ENCODE results near the gene AGMO. TPM values are rescaled to one million over a fixed set of nuclear protein-coding genes. Genes with fewer than 3 reads are reported as not detected.

AGMO gene
- total and polyA plus RNA-seq, 2 of the 8 experiments (the other 6 are each of a cell fraction or from before 2014, with no cell fraction given): 0.22 to 0.45 TPM

GRCh38 chr7:15248514-15248913, 313.3 kb downstream of the AGMO start:
- Histone ChIP-seq H3K9ac (replicated peaks in 1 of 4; ENCODE audit: extremely low read depth in 1 of 4, low read depth in 3 of 4, low read length in 3 of 4) (no peak overlapping the region), H3K23me2 (ENCODE audit: low read depth, low read length) (no peaks in the 10 kb centered on the region; the same call in 1 of the 2 replicates), H4K91ac (replicated peaks; ENCODE audit: insufficient read length, low read length) (no peak overlapping the region), H3K79me2 (ENCODE audit: control insufficient read depth in 1 of 2, insufficient read depth in 2 of 2, low read length in 2 of 2) (no peaks in the 10 kb centered on the region), H3K23ac (ENCODE audit: insufficient read length) (no peak overlapping the region), H3K27ac (ENCODE audit: low read depth, low read length) (no peak overlapping the region), H3K56ac (replicated peaks; ENCODE audit: insufficient read length, low read depth, low read length) (no peak overlapping the region), H3K14ac (ENCODE audit: insufficient read length) (no peak overlapping the region), H3K4me1 (replicated peaks in 1 of 4; ENCODE audit: control insufficient read depth in 3 of 4, insufficient read depth in 4 of 4, low read length in 3 of 4) (no peaks in the 10 kb centered on the region), H3K9me3 (ENCODE audit: insufficient read depth in 2 of 2, low read depth in 1 of 2, low read length in 1 of 2) (no peaks in the 10 kb centered on the region), H2BK120ac (replicated peaks; ENCODE audit: low read depth, low read length) (no peak overlapping the region), H4K20me1 (replicated peaks in 1 of 2; ENCODE audit: control insufficient read depth in 1 of 2, insufficient read depth in 2 of 2, low read length in 2 of 2) (no peaks in the 10 kb centered on the region), H2BK20ac (ENCODE audit: low read length) (no peak overlapping the region), H4K8ac (ENCODE audit: extremely low read depth, insufficient read depth, low read length) (no peak overlapping the region), H3K18ac (ENCODE audit: extremely low read depth, low read length) (no peak overlapping the region), H2BK5ac (ENCODE audit: low read depth, low read length) (no peak overlapping the region), H2BK12ac (ENCODE audit: low read depth, low read length) (no peak overlapping the region), H2BK15ac (ENCODE audit: low read length) (no peak overlapping the region), H2AK5ac (ENCODE audit: low read depth, low read length) (no peak overlapping the region), H2AFZ (ENCODE audit: low read length) (no peak overlapping the region), H3K79me1 (ENCODE audit: low read depth, low read length) (no peaks in the 10 kb centered on the region), H3K27me3 (replicated peaks in 1 of 4; ENCODE audit: control insufficient read depth in 3 of 4, extremely low read depth in 1 of 4, insufficient read depth in 3 of 4, low read length in 3 of 4) (no peaks in the 10 kb centered on the region), H3K4me2 (ENCODE audit: insufficient read depth in 1 of 2, low read depth in 2 of 2, low read length in 2 of 2) (no peak overlapping the region), H3K4me3 (ENCODE audit: extremely low read depth in 1 of 4, insufficient read depth in 2 of 4, low read depth in 3 of 4, low read length in 4 of 4) (no peak overlapping the region), H4K5ac (ENCODE audit: insufficient read length, low read depth, low read length) (no peak overlapping the region), H3K4ac (replicated peaks; ENCODE audit: insufficient read length, low read depth, low read length) (no peak overlapping the region), H3K36me3 (ENCODE audit: control insufficient read depth in 2 of 4, insufficient read depth in 4 of 4, low read length in 3 of 4) (no peaks in the 10 kb centered on the region)
- ChIA-PET POLR2A (ENCODE audit: partially characterized antibody) (no interaction called here), CTCF (ENCODE audit: partially characterized antibody) (no interaction called here)
- DNase-seq (ENCODE audit: low read depth in 1 of 2, low spot score in 2 of 2) (no peak), FAIRE-seq (no peak)
- WGBS, 2 experiments (ENCODE audit: extremely low coverage in 1 of 2, insufficient coverage in 1 of 2, insufficient read length in 1 of 2, insufficient replicate concordance in 2 of 2, low coverage in 1 of 2, low lambda C conversion rate in 2 of 2, missing lambda C conversion rate in 1 of 2): 90% methylated on average over 2 of the region's 2 CpGs; no CpG with 5 or more reads in 1 of the 2 experiments
- TF ChIP-seq SUZ12 (IDR thresholded peaks at IDR 0.05; ENCODE audit: low read length) (no peak), KDM5A (IDR thresholded peaks at IDR 0.05; ENCODE audit: low read length) (no peak), POLR2AphosphoS5 (IDR thresholded peaks at IDR 0.05; ENCODE audit: low read depth, low read length) (no peak), POU5F1 (IDR thresholded peaks at IDR 0.05; ENCODE audit: low read depth, low read length) (no peak), GABPA (IDR thresholded peaks at IDR 0.05; ENCODE audit: borderline replicate concordance, insufficient read depth, low read length) (no peak), PHF8 (conservative IDR thresholded peaks at IDR 0.05; ENCODE audit: low read depth, low read length) (no peak), JUND (IDR thresholded peaks at IDR 0.05; ENCODE audit: low read length) (no peak), FOSL1 (IDR thresholded peaks at IDR 0.05; ENCODE audit: insufficient read depth, low read depth, low read length) (no peak), GTF2F1 (IDR thresholded peaks at IDR 0.05; ENCODE audit: borderline replicate concordance, low read depth, low read length) (no peak), POLR2A (IDR thresholded peaks at IDR 0.05; ENCODE audit: control extremely low read depth in 1 of 2, low read depth in 2 of 2, low read length in 2 of 2) (no peak), RNF2 (IDR thresholded peaks at IDR 0.05; ENCODE audit: borderline replicate concordance, low read depth, low read length, missing control alignments, poor library complexity, severe bottlenecking) (no peak), RBBP5 (IDR thresholded peaks at IDR 0.05; ENCODE audit: borderline replicate concordance, low read depth, low read length) (no peak)
- TF ChIP-seq, protein P1, sequence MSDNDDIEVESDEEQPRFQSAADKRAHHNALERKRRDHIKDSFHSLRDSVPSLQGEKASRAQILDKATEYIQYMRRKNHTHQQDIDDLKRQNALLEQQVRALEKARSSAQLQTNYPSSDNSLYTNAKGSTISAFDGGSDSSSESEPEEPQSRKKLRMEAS (IDR thresholded peaks at IDR 0.05): no peak
- TF ChIP-seq, protein P2, sequence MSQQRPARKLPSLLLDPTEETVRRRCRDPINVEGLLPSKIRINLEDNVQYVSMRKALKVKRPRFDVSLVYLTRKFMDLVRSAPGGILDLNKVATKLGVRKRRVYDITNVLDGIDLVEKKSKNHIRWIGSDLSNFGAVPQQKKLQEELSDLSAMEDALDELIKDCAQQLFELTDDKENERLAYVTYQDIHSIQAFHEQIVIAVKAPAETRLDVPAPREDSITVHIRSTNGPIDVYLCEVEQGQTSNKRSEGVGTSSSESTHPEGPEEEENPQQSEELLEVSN (IDR thresholded peaks at IDR 0.05): no peak
